ENCODE measurements around the gene SGCE. TPM values are rescaled to one million over a fixed set of nuclear protein-coding genes. Genes with fewer than 3 reads are reported as not detected.
A peak's percentile ranks its signal among the peaks of the same experiment; 100 is the strongest.

Gene SGCE
- total and polyA plus RNA-seq, 10 of the 15 experiments (the other 5 are each of a cell fraction or from before 2014, with no cell fraction given), result 30.5 to 80.1 (median 49.2) TPM

GRCh38 chr7:94656658-94656924 lies 658 bp upstream of the SGCE start (continued):
- TF ChIP-seq, protein P1, sequence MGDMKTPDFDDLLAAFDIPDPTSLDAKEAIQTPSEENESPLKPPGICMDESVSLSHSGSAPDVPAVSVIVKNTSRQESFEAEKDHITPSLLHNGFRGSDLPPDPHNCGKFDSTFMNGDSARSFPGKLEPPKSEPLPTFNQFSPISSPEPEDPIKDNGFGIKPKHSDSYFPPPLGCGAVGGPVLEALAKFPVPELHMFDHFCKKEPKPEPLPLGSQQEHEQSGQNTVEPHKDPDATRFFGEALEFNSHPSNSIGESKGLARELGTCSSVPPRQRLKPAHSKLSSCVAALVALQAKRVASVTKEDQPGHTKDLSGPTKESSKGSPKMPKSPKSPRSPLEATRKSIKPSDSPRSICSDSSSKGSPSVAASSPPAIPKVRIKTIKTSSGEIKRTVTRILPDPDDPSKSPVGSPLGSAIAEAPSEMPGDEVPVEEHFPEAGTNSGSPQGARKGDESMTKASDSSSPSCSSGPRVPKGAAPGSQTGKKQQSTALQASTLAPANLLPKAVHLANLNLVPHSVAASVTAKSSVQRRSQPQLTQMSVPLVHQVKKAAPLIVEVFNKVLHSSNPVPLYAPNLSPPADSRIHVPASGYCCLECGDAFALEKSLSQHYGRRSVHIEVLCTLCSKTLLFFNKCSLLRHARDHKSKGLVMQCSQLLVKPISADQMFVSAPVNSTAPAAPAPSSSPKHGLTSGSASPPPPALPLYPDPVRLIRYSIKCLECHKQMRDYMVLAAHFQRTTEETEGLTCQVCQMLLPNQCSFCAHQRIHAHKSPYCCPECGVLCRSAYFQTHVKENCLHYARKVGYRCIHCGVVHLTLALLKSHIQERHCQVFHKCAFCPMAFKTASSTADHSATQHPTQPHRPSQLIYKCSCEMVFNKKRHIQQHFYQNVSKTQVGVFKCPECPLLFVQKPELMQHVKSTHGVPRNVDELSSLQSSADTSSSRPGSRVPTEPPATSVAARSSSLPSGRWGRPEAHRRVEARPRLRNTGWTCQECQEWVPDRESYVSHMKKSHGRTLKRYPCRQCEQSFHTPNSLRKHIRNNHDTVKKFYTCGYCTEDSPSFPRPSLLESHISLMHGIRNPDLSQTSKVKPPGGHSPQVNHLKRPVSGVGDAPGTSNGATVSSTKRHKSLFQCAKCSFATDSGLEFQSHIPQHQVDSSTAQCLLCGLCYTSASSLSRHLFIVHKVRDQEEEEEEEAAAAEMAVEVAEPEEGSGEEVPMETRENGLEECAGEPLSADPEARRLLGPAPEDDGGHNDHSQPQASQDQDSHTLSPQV (IDR thresholded peaks at IDR 0.05), result no peak
- TF ChIP-seq NFYA (IDR thresholded peaks at IDR 0.05; ENCODE audit: borderline replicate concordance, low read depth, low read length) (no peak), ZNF217 (IDR thresholded peaks at IDR 0.05) (no peak), MTA2 (IDR thresholded peaks at IDR 0.05; ENCODE audit: low read depth) (no peak), HDAC6 (IDR thresholded peaks at IDR 0.05; ENCODE audit: unreplicated experiment) (no peak), BCL11A (IDR thresholded peaks at IDR 0.05; ENCODE audit: low read depth, low read length) (no peak), RUNX3 (IDR thresholded peaks at IDR 0.05; ENCODE audit: low read length) (no peak), EED (IDR thresholded peaks at IDR 0.05; ENCODE audit: low read depth) (0 out of 2 replicates have a peak, but pooled peaks have one; percentile 8)

- Histone ChIP-seq H3K79me2 (ENCODE audit: control insufficient read depth, insufficient read depth, low read length) (peaks cover 17% of the 10 kb centered on the region), H3K4me1 (ENCODE audit: control insufficient read depth, insufficient read depth, low read length) (peaks cover under 1% of the 10 kb centered on the region), H3K27ac (ENCODE audit: control insufficient read depth, insufficient read depth) (peak overlapping the region; percentile 57), H3K27me3 (replicated peaks in 1 of 2; ENCODE audit: control insufficient read depth in 2 of 2, insufficient read depth in 2 of 2, low read length in 1 of 2) (no peaks in the 10 kb centered on the region), H3K4me2 (ENCODE audit: control insufficient read depth, insufficient read depth) (peak overlapping the region; percentile 81), H2AFZ (ENCODE audit: control insufficient read depth, low read depth, low read length) (peak overlapping the region; percentile 89), H3K36me3 (ENCODE audit: control insufficient read depth in 2 of 2, insufficient read depth in 2 of 2, low read length in 1 of 2) (no peaks in the 10 kb centered on the region), H3K4me3 (peak overlapping the region; percentile 79), H4K20me1 (ENCODE audit: control insufficient read depth, insufficient read depth) (no peaks in the 10 kb centered on the region), H3K9me3 (replicated peaks; ENCODE audit: control insufficient read depth, insufficient read depth, low read length) (no peaks in the 10 kb centered on the region; the same call in 2 of the 3 replicates), H3K9ac (ENCODE audit: control insufficient read depth, insufficient read depth, low read length) (peak overlapping the region; percentile 77)
- no peak for DNase-seq (ENCODE audit: low read depth, low spot score)
- ChIA-PET CTCF (interaction anchor here (1.3 to 4.3 kb wide), 2 partner anchors 144 to 205 kb away, joined by 4 to 45 read pairs; no protein-coding TSS in a partner anchor), SMC1A (ENCODE audit: uncharacterized antibody, unreplicated experiment) (interaction anchor here (0.5 to 5.6 kb wide), 6 partner anchors 13 to 416 kb away, joined by 3 to 57 read pairs (median 4); no protein-coding TSS in a partner anchor), POLR2A (no interaction called here), RAD21 (ENCODE audit: unreplicated experiment) (interaction anchor here (0.6 to 6.0 kb wide), 11 partner anchors 13 to 1035 kb away, joined by 3 to 92 read pairs (median 4); no protein-coding TSS in a partner anchor)
- FAIRE-seq, result no peak
- intact Hi-C loops (cut with micrococcal nuclease; ENCODE audit: unreplicated experiment) (loop anchor here (2.0 to 10.0 kb wide), 4 partner anchors 34 to 1030 kb away; no protein-coding TSS in a partner anchor), in situ Hi-C loops (cut with MboI) (no loop called here)
- TF ChIP-seq SMAD5 (IDR thresholded peaks at IDR 0.05; ENCODE audit: low read depth) (no peak), EED (IDR thresholded peaks at IDR 0.05; ENCODE audit: low read depth) (0 out of 2 replicates have a peak, but pooled peaks have one; percentile 14), WRNIP1 (IDR thresholded peaks at IDR 0.05; ENCODE audit: borderline replicate concordance, low read depth, low read length) (no peak), RUNX3 (IDR thresholded peaks at IDR 0.05; ENCODE audit: low read length) (peak; percentile 54), SIN3A (IDR thresholded peaks at IDR 0.05; ENCODE audit: low read depth, low read length) (0 out of 2 replicates have a peak, but pooled peaks have one; percentile 38)
- TSS peak; percentile 72 for BruUV-seq (replicated peaks)
- under 1% methylated on average over 37 of the region's 38 CpGs for WGBS (ENCODE audit: insufficient coverage, insufficient replicate concordance, low lambda C conversion rate, missing lambda C conversion rate)
- no peak for ATAC-seq
These were observed 646 bp downstream of the SGCE start for GRCh38 chr7:94655126-94655847.

Data from GM12878 (cell line).